NCI-H345 (cell line): ENCODE data around the gene DNAI2.
"Not testable (repeated sequence)": the region's sequence is repeated elsewhere in the genome, so short reads cannot be mapped to it uniquely, and the experiment has no call there.

Experiments
- DNase-seq: peaks from one replicate; lab custom pipeline; 2025; lab: John Stamatoyannopoulos, UW

Gene DNAI2

GRCh38 chr17:74276051-74276476 is 2.0 kb downstream of the DNAI2 start:
- no peak for DNase-seq

- no peak for DNase-seq
Measured at GRCh38 chr17:74276541-74277009, 2.5 kb downstream of the DNAI2 start.

- no peak for DNase-seq
Measured at GRCh38 chr17:74277935-74278334, 3.9 kb downstream of the DNAI2 start.

- DNase-seq, result not testable (repeated sequence)
Measured at GRCh38 chr17:74279617-74280016, 5.6 kb downstream of the DNAI2 start.

GRCh38 chr17:74280093-74280513 is 6.1 kb downstream of the DNAI2 start:
- DNase-seq, result no peak

- DNase-seq, result no peak
Measured at GRCh38 chr17:74281799-74282198, 7.8 kb downstream of the DNAI2 start.

GRCh38 chr17:74282274-74282586 is 8.2 kb downstream of the DNAI2 start:
- not testable (repeated sequence) for DNase-seq

GRCh38 chr17:74282587-74283370 is 8.7 kb downstream of the DNAI2 start:
- no peak for DNase-seq

- no peak for DNase-seq
Measured at GRCh38 chr17:74283371-74283673, 9.3 kb downstream of the DNAI2 start.

- no peak for DNase-seq
Measured at GRCh38 chr17:74287031-74287602, 13.1 kb downstream of the DNAI2 start.

GRCh38 chr17:74288785-74289184 is 14.8 kb downstream of the DNAI2 start:
- no peak for DNase-seq

- no peak for DNase-seq
Measured at GRCh38 chr17:74289688-74290087, 15.7 kb downstream of the DNAI2 start.

GRCh38 chr17:74290340-74290739 is 16.3 kb downstream of the DNAI2 start:
- DNase-seq, result no peak

- DNase-seq, result no peak
Measured at GRCh38 chr17:74292495-74292894, 18.5 kb downstream of the DNAI2 start.

- DNase-seq, result no peak
Measured at GRCh38 chr17:74295625-74296547, 21.9 kb downstream of the DNAI2 start.

GRCh38 chr17:74296548-74296936 is 22.5 kb downstream of the DNAI2 start:
- peak; percentile 30 for DNase-seq

- DNase-seq, result no peak
Measured at GRCh38 chr17:74297941-74298340, 23.9 kb downstream of the DNAI2 start.

- no peak for DNase-seq
Measured at GRCh38 chr17:74298778-74299177, 24.7 kb downstream of the DNAI2 start.

GRCh38 chr17:74299226-74300009 is 25.4 kb downstream of the DNAI2 start:
- DNase-seq, result no peak

GRCh38 chr17:74303305-74303704 is 29.3 kb downstream of the DNAI2 start:
- DNase-seq, result no peak

- DNase-seq, result peak; percentile 38
Measured at GRCh38 chr17:74304184-74304583, 30.1 kb downstream of the DNAI2 start.
